Bronchial epithelial cell (primary cell): ENCODE measurements around the gene ADIPOR2. TPM values are rescaled to one million over a fixed set of nuclear protein-coding genes. Genes with fewer than 3 reads are reported as not detected.
A peak's percentile ranks its signal among the peaks of the same experiment; 100 is the strongest.

Experiments
- DNase-seq: peaks from one replicate; pipeline ENCODE4 v3.0.0-alpha.2; 2010; ENCODE audit warnings: low read depth
- FAIRE-seq: peaks from 2 replicates; lab custom pipeline; 2011; peaks lifted over from hg19 to GRCh38; lab: Jason Lieb, UNC
- H3K27me3 ChIP-seq: 2 replicates; pipeline ENCODE4 v1.5.1; 2011; ENCODE audit warnings: low read length; ENCODE audit not compliant: control insufficient read depth, insufficient read depth
- H3K36me3 ChIP-seq: 2 replicates; pipeline ENCODE4 v1.5.1; 2011; ENCODE audit warnings: low read length; ENCODE audit not compliant: control insufficient read depth, insufficient read depth
- H3K4me3 ChIP-seq: 2 replicates; pipeline ENCODE4 v1.5.1; 2011; ENCODE audit warnings: mild to moderate bottlenecking, low read depth, low read length, control low read depth
- CTCF ChIP-seq: IDR thresholded peaks from 2 replicates; pipeline ENCODE4 v1.5.1; 2011; ENCODE audit warnings: mild to moderate bottlenecking, moderate library complexity, low read length, control low read depth, inconsistent platforms; ENCODE audit not compliant: insufficient read depth, severe bottlenecking
- total RNA-seq: library from RNA; depleted of rRNA; stranded (reverse); fragments of >200 nt; gene quantifications from 2 replicates; pipeline ENCODE4 v1.2.1, GENCODE V29; 2014

ADIPOR2 gene
- total RNA-seq, 1 donor from 2014 or later = 41.6 TPM

GRCh38 chr12:1651946-1652345, 38.9 kb upstream of the ADIPOR2 start:
- no peaks in the 10 kb centered on the region for H3K36me3 ChIP-seq
- FAIRE-seq (no peak), DNase-seq (no peak)
- no peak for TF ChIP-seq CTCF
- no peak overlapping the region for H3K4me3 ChIP-seq
- no peaks in the 10 kb centered on the region for H3K27me3 ChIP-seq

DNA sequence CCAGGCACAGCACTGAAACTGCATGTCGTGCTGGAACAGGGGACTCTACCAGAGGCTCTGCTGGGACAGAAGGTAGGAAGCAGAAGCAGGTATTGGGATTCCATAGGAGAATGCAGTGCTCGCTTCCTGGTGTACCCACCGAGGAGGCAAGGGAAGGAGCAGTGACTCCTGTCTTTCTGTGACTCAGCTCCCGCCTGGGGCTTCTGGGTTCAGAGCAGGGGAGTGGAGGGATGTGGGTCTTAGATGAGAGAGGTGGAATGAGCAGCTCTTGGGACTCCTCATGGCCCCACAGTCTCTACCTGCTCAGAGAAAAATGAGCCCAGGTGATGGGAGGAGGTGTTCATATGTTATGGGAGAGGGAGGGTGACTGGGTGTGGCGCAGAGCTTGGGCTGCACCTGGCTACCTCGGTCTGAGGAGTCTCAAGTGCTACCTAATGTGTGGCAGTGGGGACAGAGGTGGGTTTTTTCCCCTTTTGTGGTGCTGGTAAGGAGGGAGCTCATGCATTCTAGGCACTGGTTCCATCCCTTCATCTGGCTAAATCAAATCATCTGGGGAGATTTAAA, 35.6 kb upstream of the ADIPOR2 start:
- Histone ChIP-seq H3K36me3 (no peaks in the 10 kb centered on the region), H3K27me3 (no peaks in the 10 kb centered on the region), H3K4me3 (no peak overlapping the region)
- DNase-seq (peak; percentile 51), FAIRE-seq (no peak)
- TF ChIP-seq CTCF = no peak

GRCh38 chr12:1656902-1657301, 34.0 kb upstream of the ADIPOR2 start:
- no peaks in the 10 kb centered on the region for H3K36me3 ChIP-seq
- FAIRE-seq = no peak
- TF ChIP-seq CTCF = no peak
- no peaks in the 10 kb centered on the region for H3K27me3 ChIP-seq
- no peak for DNase-seq
- H3K4me3 ChIP-seq = no peak overlapping the region

DNA sequence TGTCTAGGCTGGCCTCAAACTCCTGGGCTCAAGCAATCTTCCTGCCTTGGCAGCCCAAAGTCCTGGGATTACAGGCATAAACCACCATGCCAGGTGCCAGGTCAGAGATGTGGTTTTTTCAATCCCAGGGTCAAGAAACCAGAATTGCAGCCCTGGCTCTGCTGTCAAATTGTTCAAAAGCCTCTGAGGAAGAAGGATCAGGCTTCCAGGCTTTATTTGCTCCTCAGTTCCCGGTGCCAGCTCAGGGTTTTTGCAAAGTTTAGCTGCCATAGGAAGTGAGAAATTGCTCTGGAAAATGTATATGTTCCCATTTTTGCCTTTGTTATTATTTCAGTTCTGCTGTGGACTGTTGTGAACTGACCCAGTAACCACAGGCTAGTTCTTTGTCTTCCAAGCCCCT, 33.2 kb upstream of the ADIPOR2 start:
- H3K36me3 ChIP-seq = no peaks in the 10 kb centered on the region
- no peak for TF ChIP-seq CTCF
- FAIRE-seq (no peak), DNase-seq (no peak)
- no peaks in the 10 kb centered on the region for H3K27me3 ChIP-seq
- H3K4me3 ChIP-seq = no peak overlapping the region

DNA sequence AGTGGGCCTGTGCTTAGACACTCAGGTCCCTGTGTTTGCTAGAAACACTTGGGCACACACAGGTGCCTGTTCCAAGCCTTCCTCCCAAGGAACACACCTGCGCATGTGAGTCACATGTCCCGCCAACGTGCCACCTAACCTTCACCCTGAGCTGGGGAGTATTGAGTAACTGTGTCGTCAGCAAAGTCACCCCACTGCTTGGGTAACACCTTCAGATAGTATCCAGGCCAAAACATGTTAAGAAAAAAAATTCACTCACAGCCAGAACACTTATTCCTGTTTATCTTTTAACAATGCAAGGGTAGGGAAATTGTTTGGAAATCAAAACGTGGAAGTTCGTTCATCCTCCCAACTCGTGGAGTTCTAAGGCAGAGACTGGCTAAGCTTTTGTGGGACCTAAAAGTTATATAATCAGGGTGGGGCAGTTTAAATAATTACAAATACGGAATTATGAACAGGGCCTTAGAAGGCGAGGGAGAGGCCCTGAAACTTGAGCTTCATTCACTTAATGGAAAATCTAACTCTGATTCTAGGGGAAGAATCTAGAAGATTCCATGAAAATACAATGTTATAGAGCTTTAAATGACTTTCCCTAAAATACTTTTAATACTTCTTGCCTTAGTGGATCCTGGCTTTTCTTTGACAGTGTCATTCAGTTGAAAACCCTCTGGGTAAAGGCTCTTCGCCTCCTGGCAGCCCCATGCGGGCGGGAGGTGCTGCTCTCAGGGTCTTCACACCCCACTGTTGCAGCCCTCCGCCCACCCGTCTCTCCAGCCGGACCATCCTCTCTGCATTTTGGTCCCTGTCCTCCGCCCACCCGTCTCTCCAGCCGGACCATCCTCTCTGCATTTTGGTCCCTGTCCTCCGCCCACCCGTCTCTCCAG, 30.3 kb upstream of the ADIPOR2 start:
- no peak for TF ChIP-seq CTCF
- Histone ChIP-seq H3K36me3 (no peaks in the 10 kb centered on the region), H3K4me3 (peak overlapping the region; percentile 11), H3K27me3 (no peaks in the 10 kb centered on the region)
- DNase-seq (peak; percentile 98), FAIRE-seq (peak; percentile 97)
